T-helper 2 cell treated with Interferon-gamma antibody and Interleukin-4, amounts not matched to agents 100 ng/mL and 5 ng/mL, for 36 hours (primary cell): ENCODE data around the gene PSMB10. TPM values are rescaled to one million over a fixed set of nuclear protein-coding genes. Genes with fewer than 3 reads are reported as not detected.

Experiments used
- intact Hi-C: fragments of 100-400 bp; cut with micrococcal nuclease; formaldehyde crosslinking; loops from one replicate; pipeline ENCODE4 v1.15.1; 2023
- total RNA-seq: library from RNA; stranded (reverse); gene quantifications from 2 replicates; pipeline ENCODE4 v1.2.3, GENCODE V29; 2022

Gene PSMB10
- total RNA-seq, 1 donor from 2014 or later: 335 TPM

DNA sequence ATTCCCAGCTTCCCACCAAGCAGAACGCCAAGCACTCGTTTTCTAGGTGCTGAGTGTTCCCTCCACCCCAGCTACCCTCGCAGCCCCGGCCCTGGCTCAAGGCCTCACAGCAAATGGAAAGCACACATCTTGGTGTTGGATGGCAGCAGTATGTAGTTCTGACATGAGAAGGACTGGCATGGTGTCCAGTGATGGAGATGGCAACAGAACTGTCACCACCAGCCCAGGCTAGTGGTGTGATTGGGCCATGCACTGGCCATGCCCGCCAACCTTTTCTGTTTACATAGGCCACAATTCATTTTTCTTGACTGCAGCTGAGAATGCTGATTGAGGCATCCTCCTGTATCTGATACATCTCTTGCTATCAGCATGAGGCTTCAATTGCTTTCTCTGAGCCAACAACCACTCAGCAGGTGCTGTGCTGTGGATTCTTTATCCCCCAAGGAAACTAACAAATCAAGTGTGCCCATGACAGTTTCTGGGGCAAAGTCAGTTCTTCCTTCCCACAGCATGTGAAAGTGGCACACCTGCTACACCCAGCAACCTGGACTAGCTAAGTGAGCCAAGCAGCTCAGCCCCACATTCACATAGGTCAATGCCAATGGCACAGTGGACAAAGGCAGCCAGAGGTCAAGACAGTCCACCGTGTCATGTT, 28.0 kb upstream of the PSMB10 start:
- intact Hi-C loops: no loop called here

DNA sequence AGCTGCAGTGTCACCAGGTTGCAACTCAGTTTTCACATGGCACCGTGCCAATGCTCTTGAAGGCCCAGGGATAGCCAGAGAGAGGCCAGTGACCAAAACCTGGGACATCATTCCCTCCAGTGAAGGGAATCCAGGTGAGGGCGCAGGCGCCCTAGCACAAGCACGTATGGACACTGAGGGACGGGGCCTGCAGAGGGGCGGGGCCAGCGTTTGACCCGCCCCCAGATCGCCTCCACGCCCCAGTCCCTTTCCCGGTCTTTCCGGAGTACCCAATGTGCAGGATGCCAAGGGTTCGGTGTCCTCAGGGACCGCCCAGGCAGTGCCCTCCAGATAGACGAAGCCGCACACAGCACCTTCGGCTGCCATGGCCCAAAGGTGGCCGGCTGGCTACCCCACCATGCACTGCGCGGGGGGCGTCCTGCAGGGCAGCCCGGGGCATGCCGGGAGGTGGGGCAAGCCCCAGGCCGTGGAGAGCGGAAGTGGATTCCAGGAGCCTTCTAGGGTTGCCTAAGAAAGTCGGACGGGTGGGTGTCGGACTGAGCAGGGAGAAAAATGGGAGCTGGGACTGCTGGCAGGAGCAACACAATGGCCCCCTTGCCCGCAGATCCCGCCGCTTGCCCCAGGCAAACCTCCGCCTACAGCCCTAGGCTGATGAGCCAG, 27.1 kb upstream of the PSMB10 start:
- intact Hi-C loops: no loop called here

DNA sequence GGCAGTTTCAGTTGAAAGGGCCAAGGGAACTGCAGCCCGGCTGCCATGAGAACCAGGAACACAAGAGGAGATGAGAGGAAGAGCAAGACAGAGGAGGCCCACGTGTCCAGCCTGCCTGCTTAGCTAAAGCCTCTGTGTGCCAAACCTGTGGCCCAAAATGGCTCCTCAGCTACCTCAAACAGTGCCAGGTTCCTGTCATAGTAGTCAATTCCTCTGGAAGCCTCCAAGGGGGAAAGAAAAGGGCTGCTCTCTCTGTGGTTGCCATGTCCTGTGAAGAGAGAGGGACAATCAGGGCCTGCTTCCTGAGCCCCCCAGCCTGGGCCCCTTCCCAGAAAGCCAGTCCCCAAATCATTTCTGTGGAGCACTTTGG, 26.6 kb upstream of the PSMB10 start:
- intact Hi-C loops: no loop called here

DNA sequence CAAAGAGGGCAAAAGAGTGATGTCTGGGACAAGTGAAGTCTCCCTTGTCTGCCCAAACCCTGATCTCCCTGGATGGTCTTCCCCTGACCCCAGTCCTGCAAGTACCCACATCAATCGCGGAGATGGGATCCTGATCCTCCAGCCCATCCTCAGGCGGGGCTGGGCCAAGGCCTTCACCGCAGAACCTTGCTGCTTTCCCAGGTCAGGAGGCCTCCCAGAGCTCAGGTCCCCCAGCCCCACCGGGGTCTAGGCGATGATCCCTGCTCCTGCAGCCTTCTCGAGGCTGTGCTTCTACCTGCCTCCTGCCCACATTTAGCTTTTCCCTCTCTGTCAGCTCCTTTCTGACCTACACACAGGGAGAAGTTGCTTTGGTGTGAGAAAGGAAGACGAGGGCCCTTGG, 25.5 kb upstream of the PSMB10 start:
- intact Hi-C loops: no loop called here

DNA sequence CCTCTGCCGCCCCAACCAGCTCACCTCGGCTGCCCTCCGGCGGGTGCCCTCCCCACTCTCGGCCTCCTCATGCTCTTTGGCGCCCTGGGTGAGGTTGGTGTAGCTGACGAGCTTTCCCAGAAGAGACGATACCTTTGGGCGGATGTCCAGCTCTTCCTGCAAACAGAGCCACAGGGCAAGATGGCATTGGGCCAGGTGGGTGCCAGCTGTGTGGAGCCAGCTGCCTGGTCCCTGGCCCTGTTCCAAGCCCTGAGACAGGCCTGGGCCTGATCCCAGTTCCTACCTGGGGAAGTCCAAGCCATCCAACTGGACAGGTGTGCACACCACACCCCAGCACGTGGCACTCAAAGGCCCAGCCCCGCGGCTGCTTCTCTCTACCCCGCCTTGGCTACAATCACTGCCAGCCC, 24.9 kb upstream of the PSMB10 start:
- intact Hi-C loops: no loop called here

DNA sequence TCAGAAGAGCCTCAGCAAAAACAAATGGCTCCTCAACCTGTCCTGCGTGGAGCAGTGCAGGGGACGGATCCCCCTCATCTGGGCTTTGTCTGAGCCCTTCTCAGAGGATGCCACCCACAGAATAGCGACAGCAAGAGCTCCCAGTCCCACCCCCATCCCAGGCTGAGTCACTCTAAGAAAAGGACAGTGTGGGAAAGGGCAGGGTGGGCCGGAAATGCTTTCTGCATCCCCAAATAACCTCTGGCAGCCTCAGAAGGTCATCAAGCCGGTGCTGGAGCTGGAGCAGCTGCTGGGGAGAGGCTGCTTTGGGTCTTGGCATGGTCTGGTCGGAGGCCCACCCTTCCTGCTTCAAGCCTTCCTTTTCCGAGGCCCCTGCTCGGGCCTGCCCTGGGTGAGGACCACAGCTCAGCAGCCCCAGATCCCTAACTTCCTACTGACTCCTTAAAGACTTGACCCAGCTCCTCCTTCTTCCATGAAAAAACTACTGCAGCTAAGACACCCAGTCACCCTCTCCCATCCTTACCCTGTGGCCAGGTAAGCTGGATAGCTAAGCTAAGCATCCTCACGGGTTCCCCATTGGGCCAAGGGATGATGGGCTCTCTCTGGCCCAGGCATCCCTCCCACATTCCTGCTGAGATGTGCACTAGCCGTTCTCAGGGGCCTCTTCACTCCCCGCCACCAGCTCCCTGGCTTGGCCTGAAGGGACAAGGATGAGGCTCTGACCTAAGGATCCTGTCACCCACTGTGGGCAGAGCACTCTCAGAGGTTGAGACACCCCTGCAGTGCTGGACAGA, 23.1 kb upstream of the PSMB10 start:
- intact Hi-C loops: no loop called here

DNA sequence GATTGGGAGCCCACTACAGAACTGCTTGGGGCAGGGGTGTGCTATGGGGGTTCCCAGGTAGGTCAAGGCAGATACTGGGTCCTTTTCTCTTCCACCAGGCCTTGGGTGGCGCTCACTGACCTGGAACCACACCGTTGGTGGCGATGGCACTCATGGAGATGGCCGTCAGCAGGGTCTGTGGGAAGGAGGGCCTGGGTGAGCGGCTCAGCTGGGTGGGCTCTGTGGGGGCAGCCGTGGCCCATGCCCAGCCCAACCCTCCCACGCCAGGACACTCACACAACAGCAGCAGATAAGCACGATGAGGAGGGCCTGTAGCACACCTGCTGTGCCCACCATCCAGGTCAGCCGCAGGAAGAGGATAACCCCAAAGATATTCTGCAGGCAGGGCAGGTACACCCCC, 21.0 kb upstream of the PSMB10 start:
- intact Hi-C loops: no loop called here

DNA sequence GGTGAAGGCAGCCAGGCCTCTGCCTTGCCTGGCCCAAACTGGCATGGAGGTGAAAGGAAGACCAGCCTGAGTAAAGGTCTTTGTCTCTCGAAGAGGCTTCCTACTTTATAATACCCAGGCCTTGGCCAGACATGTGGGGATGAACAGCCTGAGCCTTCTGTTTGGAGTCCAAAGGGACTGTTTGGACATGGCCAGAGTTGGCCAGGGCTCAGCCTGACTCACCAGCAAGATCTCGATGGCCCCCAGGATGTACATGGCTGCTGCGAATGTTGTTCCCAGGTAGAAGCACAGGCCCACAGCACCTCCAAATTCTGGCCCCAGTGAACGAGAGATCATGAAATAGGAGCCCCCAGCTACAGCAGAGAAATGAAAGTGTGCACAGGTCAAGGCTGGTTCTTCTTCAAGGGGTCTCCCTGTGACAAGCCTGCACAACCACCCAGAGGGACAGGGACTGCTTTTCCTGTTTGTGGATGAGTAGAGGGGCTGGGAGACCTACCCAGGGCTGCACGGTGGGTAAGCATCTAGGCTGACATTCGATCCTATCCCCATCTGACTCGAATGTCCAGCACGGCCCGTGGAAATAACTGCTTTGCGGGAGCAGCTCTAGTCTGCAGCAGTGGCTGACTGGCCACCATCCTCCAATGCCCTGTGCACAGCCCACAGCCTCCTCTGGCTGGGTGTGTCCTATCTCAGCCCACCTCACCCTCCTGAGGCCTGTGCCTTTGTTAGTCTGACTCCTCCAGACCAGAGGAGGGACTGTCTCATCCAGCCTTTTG, 18.0 kb upstream of the PSMB10 start:
- intact Hi-C loops: no loop called here

DNA sequence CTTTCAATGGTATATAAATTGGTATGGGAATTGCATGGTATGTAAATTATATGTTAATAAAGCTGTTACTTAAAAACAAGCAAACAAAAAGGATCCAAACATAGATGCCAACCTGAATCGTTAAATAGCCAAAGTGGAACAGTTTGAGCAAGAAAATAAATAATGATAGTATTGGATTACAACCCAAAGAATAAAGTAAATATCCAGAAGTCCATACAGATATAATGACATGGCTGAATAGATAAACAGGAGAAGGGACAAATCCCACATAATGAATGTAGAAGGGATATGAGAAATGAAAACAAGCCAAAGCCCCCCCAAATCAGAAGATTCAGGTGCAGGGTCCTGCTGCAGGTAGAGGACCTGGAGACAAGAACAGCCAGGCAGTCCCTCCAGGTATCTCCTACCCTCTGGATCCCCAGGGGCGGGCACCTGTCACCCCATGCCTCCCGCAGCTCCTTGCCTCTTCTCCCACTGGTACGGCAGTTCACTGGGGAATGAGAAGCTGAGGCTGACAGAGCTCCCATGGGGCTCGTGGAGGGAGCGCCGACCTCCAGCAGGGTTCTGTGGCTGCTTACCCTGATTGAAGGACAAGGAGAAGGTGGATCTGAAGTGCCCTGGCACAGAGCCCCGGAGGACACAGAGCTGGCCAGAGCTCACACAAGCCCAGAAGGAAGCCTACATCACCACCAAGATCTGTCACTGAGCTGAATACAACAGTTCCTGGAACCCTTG, 17.2 kb upstream of the PSMB10 start:
- intact Hi-C loops: no loop called here

DNA sequence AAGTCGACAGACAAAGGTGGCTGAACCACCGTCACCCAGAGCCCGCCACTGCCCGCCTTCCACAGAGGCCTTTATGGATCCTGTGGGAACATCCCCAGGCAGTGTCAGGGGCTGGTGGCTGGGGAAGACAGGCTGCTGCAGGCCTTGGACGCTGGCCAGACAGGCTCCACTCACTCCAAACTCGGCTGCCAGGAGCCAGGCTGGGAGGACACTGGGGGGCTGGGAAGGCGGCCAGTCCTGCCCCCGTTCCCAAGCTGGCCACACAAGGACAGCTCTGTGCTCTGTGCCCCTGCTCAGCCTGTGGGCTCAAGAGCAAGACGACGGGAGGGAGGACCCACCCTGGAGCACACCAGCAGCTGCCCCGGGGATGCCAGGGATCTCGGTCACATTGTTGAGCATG, 14.8 kb upstream of the PSMB10 start:
- intact Hi-C loops: no loop called here

DNA sequence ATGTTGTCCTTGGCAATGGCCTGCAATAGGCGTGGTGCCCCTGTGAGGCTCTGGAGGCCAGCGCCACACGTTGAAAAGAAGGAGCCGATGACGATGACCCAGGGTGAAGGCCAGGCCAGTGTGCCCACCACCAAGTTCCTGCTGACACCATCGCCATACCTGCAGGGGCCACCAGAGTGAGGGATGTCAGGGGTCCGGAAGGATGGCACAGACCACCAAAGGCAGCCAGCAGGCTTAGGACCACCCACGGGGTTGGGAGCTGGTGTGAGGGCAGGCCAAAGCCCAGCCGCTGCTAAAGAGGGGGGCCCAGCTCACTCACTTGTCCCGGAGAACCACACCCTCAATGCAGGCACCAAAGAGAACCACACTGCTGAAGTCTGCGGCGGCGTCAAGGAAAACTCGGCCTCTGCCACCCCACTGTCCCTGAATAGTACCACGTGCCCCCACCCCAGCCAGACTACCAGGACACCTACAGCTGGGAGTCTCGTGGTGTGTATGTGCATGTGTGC, 13.7 kb upstream of the PSMB10 start:
- intact Hi-C loops: no loop called here

DNA sequence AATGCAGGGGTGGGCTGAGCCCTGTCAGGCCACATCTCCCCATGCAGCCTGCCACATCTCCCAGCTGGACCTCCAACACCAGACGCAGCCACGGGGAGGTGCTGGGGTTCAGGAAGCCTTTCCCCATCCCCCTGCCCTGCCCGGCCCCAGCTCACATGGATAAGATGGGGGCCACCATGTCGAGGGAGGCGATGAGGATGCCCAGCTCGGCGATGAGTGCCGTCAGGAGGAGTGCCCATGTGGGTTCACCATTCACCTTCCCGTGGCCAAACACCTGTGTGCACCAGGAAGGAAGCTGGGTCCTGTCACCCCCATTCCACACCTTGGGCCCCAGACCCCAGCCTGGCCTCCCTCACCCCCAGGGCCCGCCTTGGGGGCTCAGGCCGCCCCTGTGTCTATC, 13.0 kb upstream of the PSMB10 start:
- intact Hi-C loops: no loop called here

DNA sequence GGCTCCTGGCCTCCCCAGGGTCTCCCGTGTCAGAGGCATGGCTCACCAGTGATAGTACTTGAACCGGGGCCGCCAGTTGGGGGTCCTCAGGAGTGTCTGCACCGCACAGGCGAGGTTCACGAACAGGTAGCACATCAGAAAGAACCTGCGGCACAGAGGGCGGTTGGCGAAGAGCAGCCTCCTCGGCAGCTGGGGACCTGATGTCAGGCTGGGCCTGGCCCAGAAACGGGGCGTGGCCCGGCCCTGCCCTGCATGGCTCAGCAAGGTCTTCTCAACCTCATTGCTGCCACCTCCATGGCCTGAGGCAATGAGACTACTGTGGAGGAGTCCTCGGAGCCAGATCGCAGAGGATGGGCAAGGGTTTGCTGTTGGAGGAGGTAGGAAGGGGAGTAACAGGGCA, 11.4 kb upstream of the PSMB10 start:
- intact Hi-C loops: no loop called here

DNA sequence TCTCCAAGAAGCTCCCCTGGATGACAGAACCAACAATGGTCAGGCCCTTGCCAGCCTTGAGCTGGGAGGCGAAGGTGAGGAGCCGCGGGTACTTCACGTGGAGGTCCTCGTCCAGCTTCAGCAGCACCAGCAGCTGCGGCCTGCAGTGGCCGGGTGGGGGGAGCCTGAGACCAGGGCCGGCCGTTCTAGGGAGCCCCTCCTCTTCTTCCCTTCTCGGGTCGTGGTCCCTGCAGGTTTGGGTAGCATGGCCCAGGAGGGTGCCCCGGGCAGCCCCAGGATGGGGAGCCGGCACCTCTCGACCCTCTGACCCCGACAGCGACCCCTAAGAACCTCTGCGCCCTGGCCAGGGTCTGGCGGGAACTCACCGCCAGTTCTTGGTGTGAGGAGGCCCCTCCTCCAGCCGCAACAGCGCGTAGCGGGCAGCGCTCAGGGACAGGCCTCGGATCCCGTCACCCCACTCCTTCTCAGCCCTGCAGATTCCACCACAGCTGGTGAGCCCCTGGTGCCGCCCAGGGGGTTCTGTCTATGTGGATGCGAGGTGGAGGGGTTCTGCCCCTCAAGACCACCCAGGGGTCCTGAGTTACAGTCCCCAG, 10.4 kb upstream of the PSMB10 start:
- intact Hi-C loops: no loop called here

DNA sequence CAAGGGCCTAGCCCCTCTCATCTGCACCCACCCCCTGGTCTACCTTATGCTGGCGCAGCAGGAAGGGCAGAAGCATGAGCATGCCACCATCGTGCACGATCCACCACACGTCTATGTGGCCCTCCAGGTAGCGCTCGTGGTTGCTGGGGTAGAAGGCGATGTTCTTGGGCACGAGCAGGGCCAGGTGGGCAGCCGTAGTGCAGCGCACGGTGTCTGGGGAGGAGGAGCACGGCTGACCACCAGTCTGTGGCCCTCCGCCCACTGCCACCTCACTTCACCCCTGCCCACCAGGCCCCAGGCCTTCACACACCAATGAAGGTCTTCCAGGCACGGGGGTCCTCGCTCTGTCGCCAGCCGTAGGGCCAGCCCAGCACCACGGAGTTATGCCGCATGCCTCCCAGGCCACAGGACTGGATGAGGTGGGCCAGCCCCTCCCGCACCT, 9.5 kb upstream of the PSMB10 start:
- intact Hi-C loops: no loop called here

DNA sequence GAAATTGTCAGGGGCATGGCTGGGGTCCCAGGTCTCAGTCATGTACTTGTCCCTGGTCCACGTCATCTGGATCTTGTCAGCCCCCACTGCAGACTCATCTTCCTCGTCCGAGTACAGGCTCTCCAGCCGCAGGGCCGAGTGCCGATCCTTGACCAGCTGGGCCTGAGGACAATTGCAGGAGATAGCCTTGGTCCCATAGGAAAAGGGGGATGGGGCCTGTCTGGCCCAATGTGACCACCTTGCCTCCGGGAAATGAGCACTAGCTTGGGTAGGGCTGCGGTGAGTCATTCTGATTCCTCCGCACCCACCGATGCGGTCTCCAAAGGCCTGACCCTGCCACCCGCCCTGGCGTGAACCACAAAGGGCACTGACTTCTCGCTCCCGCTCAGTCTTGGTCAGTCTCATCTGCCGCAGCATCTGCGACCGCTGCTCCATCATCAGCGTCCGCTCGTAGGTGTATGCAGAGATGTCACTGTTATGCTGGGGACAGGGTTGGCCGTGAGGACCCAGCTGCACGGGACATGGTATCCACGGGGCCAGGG, 8.8 kb upstream of the PSMB10 start:
- intact Hi-C loops: no loop called here

DNA sequence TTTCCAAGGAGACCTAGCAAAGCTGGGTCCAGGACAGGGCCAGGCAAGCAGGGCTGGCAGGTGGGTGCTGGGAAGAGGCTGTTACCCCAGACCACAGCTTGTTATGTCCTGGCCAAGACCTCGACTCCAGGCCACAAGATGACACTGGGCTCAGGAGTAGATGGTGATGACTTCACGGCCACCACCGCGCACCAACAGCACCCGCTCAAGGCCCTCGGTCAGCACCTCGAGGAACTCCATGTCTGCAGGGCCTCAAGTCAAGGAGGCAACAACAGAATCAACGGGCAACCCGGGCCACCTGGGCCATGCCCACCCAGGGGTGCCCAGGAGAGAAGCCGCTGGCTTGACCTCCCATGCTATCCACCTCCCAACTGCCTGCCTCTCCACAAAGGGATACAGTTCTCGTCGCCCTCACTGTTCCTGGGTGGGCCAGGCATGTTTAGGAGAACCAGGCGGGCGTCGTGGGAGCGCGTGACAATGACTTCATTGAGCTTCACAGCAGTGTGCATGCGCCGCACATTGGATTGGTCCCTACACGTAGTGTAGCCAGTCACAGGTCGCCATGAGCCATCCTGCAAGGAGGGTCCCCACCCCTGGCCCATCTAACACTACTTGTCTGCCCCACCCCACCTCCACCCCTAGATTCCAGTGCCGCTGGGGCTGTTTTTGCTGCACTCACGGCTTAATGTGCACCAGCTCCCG, 8.2 kb upstream of the PSMB10 start:
- intact Hi-C loops: no loop called here

DNA sequence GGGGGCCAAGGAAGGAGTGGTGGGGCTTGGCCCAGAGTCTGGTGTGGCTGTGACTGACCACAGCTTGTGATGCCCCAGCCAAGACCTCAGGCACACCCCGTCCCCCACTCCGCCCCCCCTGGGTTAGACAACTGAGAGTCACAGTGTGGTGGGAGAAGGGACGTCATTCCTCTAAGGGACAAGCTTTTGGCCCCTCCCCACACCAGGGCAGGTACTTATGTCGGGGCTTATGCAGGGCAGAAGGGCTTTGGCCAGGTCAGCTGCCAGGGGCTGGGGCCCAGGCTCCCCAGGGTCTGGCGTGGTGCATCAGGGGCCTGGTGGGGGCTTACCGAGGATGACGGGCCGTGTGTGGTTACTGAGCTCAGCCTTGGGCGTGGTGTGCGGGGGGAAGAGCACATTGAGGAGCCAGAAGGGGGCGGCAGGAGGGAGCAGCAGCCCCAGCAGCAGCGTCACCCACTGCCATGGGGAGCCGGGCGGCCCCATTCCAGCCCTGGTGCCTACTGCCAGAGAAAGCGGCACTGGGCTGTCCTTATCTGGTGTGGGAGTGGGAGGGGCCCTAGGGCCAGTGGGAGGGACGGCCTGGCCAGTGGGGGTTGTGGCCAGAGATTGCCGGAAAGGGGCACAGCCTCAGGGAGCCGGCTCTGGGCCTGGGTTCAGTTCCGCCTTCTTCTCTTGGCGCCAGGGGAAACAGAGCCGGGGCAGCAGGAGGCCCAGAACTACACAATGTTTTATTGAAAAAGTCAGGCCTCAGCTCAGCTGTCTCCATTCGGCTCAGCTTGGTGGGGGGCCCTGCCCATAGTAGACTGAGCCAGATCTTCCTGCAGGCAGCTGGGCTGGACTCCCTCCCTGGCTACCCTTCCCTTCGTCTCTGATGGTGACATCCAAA, 7.2 kb upstream of the PSMB10 start, which contains the start of gene LCAT:
LCAT (minus strand) TSS at position 502 of the 886 bp plus-strand sequence; CDS start at position 483, 19 bp downstream.
- intact Hi-C loops: no loop called here

DNA sequence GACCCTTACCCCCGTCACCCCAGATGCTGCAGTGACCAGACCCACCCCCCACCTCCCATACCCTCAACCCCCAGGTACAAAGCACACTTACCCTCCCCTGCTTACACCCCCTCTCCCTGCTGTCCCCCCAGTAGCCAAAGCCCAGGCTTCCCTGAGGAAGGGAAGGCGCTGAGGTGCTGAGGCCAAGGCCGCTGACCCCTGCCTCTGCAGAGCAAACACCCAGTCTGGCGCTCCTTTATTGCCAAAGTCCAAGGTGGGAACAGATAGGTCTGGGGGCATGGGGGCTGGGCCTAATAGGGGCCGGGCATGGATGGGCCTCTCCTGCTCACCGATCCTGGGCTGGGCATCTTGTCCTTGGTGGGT, 6.6 kb upstream of the PSMB10 start:
- intact Hi-C loops: no loop called here
